ENCODE results near the gene FBXL20.

The FBXL20 gene

DNA sequence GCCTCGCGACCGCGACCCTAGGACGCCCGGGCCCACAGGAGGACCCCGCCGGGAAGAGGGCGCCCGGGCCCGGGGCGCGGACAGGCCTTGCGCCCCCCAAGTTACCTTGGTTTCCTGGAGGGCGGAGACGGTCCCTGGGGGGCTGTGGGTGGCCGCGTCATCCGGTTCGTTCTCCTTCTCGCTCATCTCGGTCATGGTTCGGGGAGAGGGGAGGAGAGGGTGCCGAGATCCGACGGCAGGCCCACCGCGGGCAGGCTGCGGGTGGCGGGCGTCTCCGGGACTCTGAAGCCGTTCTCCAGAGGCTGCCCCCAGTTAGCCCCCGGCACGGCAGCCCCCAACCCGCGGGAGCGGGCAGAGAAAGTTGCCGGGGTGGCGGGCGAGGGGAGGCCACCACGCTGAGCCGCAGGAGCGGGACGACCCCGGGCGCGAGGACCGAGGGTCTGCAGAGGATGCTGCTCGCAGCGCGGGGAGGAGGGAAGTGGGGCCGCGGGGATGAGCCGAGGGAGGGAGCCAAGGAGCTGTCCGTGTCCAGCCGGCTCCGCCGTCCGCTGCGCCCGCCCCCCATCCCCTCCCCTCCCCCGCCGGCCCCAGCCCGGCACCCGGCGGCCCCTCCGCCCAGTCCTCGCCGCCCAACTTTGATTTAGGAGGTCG lies 176.0 kb downstream of the FBXL20 start, which contains the start of gene STAC2:
Gene STAC2 (minus strand): TSS at position 638 of the 651 bp plus-strand sequence. CDS start 443 bp downstream, at position 195.
- DNase-seq (ENCODE audit: low read depth): no peak

DNA sequence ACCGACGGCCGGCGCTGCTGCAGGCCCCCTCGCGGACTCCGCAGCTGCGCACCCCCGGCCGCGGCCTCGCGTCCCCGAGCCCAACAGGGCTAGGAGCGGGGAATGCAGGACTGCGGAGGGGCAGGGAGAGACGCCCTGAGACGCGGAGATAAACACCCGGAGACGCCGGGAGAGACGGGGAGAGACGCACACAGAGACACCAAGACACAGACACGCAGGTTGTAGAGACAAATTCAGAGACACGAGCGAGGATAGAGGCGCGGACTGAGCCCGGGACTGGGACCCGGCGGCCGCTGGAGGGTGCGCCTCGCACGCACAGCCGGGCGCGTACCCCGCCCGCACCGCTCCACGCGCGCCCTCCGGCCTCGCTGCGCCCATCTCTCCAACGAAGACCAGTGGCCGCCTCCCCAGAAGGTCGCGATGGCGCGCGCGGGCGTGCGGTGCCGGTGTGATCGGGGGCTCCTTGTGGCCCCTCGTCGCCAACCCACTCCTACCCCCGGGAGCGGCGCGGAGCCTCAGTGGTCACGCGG lies 176.6 kb downstream of the FBXL20 start:
- no peak for DNase-seq (ENCODE audit: low read depth)

DNA sequence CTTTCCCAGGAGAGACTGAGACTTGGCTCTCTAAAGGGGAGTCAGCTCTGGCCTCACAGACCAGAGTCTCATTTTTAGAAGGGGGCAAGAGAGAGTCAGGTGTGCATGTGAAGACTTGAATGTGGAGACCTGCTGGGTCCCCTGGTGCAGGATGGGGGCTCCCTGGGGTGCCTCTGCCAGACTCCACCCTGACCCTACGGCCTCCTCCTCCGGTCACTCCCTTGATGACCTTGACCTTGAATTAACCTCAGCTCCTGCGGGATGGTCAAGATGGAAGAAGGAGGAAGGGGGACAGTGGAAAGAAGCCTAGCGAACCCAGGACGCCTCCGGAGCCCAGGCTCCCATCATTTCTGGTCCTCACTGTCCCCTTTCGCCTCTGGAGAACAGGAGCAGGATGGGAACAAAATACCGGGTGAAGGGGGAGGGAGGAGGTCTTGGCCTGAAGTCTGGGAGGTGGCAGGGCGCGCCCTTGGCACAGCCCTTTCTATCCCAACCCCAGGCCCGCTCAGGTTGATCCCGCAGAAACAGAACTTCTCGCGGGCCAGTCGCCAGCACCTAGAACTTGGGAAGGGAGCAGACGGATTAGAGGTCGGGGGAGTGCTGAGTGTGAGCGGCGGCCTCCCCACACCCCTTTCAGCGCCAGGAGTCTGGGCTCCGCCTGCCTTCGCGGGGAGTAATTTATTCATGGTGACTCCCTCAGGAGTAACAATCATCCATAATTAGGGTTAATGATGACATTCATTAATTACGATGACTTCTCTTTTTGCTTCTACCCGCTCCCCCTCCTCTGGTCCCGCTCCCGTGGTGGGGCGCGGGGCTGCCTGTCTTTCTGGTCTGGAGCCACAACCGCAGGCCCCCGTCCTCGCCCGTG lies 177.3 kb downstream of the FBXL20 start:
- no peak for DNase-seq (ENCODE audit: low read depth)

DNA sequence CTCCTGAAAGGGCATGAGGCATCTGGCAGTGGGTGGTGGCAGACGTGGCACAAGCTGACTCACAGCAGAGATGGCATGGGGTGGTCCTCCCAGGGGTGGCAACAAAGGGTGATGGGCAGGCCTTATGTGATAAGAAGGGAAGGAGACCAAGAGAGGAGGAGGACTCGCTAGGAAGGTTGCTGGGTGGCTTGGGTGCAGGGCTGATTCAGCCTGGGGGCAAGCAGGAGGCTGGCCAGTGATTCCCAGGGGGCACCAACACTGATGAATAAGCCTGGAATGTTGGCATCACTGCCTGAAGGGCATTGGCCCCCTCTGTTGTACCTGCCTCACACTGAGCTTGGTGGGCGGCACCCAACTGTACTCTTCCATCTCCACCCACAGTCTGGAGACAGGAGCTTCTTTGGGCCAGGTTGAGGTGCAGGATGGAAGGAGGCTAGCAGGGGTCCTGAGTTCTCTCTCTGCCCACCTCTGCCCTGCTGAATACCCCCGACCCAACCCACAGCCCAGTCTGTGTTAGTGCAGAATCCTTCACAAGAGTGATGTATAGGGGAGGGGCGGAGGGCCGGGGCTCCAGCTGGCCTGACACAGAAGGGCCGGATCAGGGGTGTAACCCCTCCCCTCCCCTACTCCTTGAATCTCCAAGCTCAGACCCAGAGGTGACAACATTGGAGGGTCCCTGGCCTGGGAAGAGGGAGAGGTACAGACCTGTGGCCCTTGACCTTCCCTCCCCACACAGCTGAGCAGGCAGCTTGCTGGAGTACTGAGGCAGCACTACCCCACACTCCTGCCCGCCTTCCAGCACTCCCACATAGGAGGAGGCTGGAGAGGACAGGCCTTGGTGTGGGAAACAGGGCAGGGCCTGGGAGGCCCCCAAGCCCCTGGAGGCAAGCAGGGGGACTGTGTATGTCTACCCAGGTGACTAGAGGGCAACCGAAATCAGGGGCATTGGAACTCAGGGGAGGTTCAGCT lies 178.3 kb downstream of the FBXL20 start:
- no peak for DNase-seq (ENCODE audit: low read depth)

DNA sequence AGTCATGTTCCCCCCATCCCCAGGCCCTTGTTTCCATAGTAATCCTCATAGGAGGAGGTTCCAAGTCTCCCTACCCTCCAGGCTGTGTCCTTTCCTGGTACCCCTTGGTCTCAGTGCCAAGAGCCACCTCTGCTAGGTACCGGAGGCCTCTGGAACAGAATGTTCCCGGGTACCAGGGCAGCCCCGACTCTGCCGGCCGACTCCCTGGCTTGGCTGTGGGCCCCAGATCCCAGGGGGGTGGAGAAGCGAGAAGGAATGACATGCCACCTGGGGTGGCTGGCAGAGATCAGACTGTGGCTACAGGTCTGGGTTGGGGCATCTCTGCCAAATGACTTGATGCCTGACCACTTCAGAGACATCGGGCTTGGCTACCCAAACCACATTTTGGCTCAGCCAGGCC lies 179.3 kb downstream of the FBXL20 start:
- no peak for DNase-seq (ENCODE audit: low read depth)

DNA sequence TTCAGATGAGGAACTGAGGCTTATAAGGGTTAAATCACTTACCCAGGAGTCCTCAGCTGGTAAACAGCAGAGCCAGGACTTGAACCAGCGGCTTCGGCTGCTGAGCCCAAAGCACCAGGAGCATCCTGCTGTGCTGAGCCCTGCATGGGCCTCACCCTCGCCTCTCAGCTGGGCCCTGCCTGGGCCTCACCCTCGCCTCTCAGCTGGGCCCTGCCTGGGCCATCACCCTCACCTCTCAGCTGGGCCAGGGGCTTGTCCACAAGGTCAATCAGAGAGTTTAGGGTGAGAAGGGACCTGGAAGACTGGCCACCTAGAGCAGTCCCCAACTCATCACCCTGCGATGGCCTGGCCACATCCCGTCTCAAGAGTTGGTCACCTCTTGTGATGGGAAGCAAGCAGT lies 179.9 kb downstream of the FBXL20 start:
- DNase-seq (ENCODE audit: low read depth): no peak

DNA sequence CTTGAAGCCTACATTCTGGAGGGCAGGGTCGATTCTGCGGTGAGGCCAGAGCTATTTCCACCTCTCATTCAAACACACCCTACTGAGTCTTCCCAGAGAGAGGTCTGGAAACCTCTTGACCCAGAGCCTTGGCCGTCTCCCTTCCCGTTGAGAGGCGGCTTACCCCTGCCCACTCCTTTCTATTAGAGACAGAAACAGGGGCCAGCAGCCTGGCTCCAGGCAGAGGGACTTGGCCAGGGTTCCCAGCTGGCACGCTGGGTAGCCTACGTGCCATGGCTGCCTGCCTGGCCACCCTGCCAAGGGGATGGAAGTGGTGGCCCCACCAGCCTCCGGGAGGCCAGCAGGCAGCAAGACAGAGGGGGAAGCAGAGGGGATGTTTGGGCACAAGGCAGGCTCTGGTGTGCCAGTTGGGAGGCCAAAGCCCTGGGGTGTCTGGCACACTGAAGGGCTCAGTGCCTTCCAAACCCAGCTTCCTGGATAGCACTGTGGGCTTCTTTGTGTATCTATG lies 181.7 kb downstream of the FBXL20 start:
- DNase-seq (ENCODE audit: low read depth): no peak

DNA sequence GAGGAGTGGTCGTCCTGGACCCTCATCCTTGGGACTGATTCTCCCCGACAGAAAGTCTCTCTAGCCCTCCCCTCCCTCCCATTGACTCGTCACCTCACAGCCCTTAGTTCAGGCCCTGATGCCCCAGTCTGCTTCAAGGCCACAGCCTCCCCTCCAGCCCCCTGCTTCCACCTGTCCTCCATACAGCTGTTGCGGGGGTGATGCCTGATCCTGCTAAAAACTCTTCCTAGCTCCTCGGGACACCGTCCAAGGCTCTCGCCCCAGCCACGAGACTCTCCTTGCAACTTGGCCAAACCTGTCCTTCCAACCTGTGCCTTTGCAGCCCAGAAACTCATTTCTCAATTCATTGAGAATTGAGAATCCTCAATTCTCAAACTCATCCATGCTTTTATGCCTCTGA lies 182.5 kb downstream of the FBXL20 start:
- DNase-seq (ENCODE audit: low read depth): no peak

DNA sequence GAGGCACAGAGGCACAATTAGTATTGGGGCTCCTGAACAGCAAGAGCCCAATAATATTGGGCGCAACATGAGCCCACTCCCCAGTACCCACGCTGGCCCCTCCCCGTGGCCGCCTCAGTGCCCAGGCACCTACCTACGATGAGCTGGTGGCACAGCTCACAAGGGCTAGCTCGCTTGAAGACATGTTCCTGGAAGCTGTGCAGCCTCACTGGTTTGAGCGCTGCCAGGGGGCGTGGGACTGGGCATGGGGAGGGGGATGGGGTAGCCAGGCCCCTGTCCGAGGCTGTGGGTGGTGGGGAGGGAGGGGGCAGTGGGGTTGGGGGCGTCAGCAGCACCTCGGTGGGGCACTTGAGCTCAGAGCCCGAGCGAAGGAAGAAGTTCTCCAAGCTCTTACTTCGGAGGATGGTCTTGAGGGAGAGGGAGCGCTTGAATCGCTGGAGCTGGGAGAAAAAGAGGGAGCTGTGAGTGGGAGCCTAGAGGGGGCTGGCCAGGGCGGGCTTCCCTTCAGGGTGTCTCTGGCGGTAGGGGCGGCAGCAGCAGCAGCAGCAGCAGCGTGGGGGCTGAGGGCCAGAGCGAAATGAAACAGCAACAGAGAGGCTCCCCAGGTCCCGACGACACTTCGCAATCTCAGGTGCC lies 183.6 kb downstream of the FBXL20 start:
- DNase-seq (ENCODE audit: low read depth): no peak

DNA sequence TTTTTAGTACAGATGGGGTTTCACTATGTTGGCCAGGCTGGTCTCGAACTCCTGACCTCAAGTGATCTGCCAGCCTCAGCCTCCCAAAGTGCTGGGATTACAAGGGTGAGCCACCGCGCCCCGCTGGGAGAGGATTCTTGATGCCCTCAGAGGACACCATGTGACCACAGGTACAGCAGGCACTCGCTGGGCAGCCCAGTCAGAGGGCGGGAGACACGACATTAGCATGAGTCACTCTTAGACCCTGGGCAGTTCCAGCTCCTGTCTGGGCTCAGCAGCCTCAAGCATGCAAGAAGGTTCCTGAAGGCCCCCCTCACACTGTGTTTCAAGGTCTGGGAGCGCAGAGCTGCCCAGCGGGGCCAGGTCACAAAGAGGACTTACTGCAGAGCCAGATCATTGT lies 187.6 kb downstream of the FBXL20 start:
- DNase-seq (ENCODE audit: low read depth): peak; percentile 44

DNA sequence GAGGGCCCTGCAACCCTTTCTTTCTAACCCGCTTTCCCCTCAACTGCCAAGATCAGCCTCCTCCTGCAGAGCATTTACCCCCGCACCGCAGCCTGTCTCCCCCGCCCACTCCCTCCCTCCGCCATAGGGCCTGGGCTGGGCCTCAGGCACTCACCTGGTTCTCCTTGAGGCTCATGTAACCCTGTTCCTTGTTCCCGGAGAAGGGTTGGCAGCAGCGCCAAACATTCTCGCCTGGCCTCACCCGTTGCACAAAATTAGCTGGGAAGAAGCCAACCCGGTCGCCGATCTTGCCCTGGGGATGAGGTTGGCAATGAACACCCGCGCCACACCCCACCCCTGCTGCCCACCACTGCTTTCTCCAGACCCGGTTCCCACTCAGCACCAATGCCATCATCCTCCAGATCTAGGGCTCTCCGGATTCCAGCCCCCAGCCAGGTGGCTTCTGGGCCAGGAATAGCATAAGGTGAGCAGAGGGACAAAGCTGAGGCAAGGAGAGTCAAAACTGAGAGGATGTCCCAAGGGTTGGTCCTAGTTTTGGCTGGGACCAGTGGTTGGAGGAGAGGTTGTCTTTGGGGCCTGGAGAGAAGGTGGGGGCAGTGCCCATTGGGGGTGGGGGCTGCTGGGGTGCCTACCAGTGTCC lies 188.5 kb downstream of the FBXL20 start:
- no peak for DNase-seq (ENCODE audit: low read depth)

DNA sequence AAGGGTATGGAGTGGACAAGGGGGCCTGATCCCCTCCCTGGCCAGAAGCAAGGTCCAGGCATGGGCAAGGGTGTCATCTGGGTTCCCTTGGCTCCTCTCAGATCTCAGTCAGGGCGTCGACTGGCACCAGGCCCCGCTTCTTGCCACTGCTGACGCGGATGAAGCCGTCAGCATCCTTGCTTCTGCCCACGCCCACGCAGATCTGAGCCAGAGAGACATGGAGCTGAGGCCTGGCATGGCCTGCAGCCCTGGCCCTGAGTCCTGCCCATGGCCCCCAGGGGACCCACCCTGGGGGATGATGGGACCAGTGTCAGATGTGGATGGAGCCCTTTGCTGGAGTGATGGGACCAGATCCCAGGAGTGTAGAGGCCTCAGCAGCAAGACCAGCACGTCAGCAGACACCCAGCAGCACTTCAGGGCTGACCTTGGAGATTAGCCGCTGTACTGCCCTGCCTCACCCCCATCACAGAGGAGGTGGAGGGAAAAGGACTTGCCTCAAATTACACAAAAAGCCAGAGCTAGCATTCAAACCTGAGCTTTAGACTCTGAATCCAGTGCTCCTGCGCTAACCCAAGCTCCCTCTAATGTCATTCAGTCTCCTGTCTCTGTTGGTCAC lies 189.1 kb downstream of the FBXL20 start:
- no peak for DNase-seq (ENCODE audit: low read depth)

DNA sequence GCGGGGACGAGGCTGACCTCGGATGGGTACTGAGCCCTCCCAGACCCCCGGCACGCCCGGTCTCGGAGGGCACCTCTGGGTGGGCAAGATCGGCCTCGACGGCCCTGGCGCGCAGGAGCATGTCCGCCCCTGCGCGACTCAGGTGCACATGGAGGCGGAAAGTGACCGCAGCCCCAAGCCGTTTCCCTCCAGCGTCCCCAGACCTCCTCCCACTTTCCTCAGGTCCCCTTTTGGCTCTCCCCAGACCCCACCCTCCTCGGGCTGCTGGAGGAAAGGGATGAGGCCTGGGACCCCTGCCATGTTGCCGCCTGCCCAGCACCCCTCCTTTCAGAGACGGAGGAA lies 191.4 kb downstream of the FBXL20 start:
- no peak for DNase-seq (ENCODE audit: low read depth)

DNA sequence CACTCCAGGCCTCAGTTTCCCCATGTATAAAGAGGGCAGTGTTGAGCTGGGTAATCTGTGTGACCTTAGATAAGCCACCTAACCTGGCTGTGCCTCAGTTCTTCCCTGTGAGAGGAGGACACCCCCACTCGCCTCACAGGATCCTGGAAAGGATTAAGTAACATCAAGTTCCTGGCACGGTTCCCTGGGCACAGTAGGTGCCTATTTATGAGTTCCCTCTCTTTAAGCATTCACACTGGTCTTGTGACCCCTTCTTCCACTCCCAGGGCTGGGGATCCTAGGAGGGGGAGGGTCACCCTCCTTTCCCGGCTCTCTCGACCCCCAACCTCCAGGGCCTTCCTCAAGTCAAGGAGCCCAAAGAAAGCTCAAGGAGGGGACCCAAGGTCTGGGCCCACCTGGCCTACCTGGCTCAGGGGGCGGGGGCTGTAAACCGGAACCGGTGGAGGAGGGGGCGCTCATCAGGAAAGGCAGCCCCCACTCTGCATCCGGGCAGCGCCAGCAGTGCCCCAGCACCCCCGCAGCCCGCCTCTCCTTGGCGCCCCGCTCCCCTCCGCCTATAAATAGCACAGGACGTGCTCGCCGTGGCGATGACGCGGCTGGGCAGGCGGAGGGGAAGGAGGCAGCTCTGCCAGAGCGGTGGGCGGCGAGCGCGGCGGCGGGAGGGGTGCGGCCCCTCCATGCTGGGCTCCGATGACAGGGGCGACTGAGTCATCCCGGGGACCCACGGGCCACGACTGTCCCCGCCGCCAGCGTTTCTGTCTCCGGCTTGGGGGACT lies 191.9 kb downstream of the FBXL20 start:
- DNase-seq (ENCODE audit: low read depth): peak; percentile 28

DNA sequence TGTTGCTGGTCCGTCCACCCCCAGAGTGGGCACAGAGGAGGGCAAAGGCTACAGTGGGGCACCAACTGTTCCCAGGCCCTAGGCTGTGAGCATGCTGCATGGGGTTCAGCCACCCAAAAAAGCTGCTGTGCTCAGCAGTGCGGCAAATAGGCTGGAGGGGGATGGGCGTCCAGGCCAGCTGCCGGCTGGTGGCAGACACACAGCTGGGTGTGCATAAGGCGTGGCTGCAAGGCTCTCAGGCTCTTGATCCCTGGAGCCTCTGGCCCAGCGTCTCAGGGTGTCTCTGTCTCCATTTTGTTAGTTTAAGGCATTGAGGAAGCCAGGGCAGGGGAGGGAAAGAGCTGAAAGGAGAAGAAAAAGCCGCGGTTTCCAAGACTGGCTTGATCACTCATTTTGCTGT lies 192.5 kb downstream of the FBXL20 start:
- no peak for DNase-seq (ENCODE audit: low read depth)

DNA sequence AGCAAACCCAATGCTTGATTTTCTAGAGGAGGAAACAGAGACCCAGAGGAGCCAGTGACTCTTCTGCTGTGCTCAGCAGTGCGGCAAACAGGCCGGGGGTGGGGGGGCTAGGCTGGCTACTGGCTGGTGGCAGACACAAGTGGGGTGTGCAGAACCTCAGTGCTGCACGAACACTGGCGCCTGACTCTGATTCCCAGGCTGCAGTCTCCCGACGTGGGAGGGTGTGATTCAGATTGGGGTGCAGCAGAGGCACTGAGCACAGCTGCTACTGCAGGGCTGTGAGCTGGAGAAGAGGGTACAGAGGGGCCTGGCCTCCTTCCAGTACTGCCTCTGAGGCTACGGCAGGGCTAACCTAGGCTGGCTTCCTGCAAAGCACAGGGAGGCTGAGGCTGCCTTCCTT lies 193.3 kb downstream of the FBXL20 start:
- no peak for DNase-seq (ENCODE audit: low read depth)

DNA sequence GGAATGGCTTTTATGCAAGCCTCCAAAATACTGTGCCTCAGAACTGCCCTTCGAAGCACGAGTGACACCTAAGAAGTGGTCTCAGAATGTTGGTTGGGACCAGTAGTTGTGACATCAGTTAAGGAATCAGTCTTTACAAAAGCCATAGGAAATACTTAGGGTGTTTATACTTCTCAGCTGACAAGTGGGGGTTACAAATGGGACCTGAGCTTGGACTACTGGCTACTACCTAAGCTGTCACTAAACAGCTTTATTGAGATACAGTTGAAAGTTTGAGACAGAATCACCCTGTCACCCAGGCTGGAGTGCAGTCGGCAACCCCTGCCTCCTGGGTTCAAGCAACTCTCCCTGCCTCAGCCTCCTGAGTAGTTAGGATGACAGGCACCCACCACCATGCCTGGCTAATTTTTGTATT lies 196.3 kb downstream of the FBXL20 start:
- no peak for DNase-seq (ENCODE audit: low read depth)

DNA sequence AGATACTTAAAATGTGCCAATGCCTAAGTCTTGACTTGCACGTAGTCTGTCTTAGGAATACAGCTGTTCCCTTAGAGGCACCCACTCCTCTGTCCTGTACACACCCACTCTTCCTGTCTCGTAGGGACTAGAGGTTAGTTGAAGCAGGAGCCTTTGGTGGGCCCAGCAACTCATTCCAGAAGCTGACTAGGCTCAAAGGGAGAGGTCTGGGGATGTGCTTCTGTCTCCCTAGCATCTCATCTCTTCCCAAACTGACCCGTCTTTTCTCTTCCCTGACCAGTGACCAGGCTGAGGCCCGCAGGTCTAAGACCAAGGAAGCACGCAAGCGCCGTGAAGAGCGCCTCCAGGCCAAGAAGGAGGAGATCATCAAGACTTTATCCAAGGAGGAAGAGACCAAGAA lies 197.2 kb downstream of the FBXL20 start:
- DNase-seq (ENCODE audit: low read depth): no peak
